ENCODE results near the gene ST7.

- no peak for TF ChIP-seq CTCF (IDR thresholded peaks at IDR 0.05; ENCODE audit: extremely low read depth in 1 of 2, insufficient read depth in 1 of 2, low read depth in 1 of 2, low read length in 2 of 2)
- TF ChIP-seq POLR2A (IDR thresholded peaks at IDR 0.05; ENCODE audit: low read depth, low read length) = no peak
Measured at GRCh38 chr7:116997972-116998371, 44.7 kb downstream of the ST7 start.

All from endothelial cell of umbilical vein (primary cell).